A549 (cell line): Measurements from ENCODE around the gene PBX3.

ENCODE experiments used
- CTCF ChIP-seq: fragments of >200 bp; sonication (Bioruptor Twin); formaldehyde crosslinking; IDR thresholded peaks from 3 replicates; pipeline ENCODE4 v1.5.1; 2016
- EP300 ChIP-seq, 2 experiments: fragments of >200 bp; sonication (Bioruptor Twin); formaldehyde crosslinking; IDR thresholded peaks; 2 replicates in 1 of 2; 3 replicates in 1 of 2; pipeline ENCODE4 v1.6.1; 2016 to 2017
- HMGXB4 ChIP-seq: fragments of 250-450 bp; sonication (Bioruptor Pico); IDR thresholded peaks from 2 replicates; pipeline ENCODE4 v1.5.0; 2021; ENCODE audit warnings: mild to moderate bottlenecking, moderate library complexity, borderline replicate concordance
- MYC ChIP-seq: IDR thresholded peaks from 2 replicates; pipeline ENCODE4 v1.6.1; 2012; ENCODE audit warnings: mild to moderate bottlenecking, inconsistent platforms, low read length, improper control_type of control experiment, borderline replicate concordance
- REST ChIP-seq: fragments of 200-600 bp; sonication (generic); IDR thresholded peaks from 2 replicates; pipeline ENCODE4 v1.6.1; 2016; ENCODE audit warnings: antibody characterized with exemption, mild to moderate bottlenecking, moderate library complexity
- RNF2 ChIP-seq: fragments of 200-600 bp; sonication (generic); IDR thresholded peaks from 2 replicates; pipeline ENCODE4 v1.6.1; 2016; ENCODE audit warnings: low read depth, mild to moderate bottlenecking, antibody characterized with exemption, moderate library complexity, borderline replicate concordance

- TF ChIP-seq EP300 (IDR thresholded peaks at IDR 0.05) (no peak), HMGXB4 (CRISPR knock-in tag) (no peak), CTCF (no peak), MYC (no peak), REST (no peak), RNF2 (no peak)
Measured at GRCh38 chr9:125988479-125989050, 241.4 kb downstream of the PBX3 start.
